Left lung (tissue), 10 donors: ENCODE results near the gene ST6GAL1. TPM values are rescaled to one million over a fixed set of nuclear protein-coding genes. Genes with fewer than 3 reads are reported as not detected.
"Not testable (repeated sequence)": the region's sequence is repeated elsewhere in the genome, so short reads cannot be mapped to it uniquely, and the experiment has no call there.

Experiments
- ATAC-seq: fragments of 200-7000 bp; cut with Tn5 transposase; one replicate; pipeline ENCODE4 v1.9.1; 2020; ENCODE audit warnings: moderate library complexity
- DNase-seq, 4 donors: peaks; one replicate each; pipeline ENCODE4 v3.0.0-alpha.2; 2013 to 2020
- H3K27ac ChIP-seq, 2 donors: fragments of 200-600 bp; sonication (generic) in 1 of 2; one replicate each; pipeline versions ENCODE4 v1.5.0 to v1.8.0; 2020 to 2021
- H3K27me3 ChIP-seq, 2 donors: fragments of 200-600 bp; sonication (generic) in 1 of 2; one replicate each; pipeline versions ENCODE4 v1.5.0 to v1.8.0; 2020 to 2021
- H3K36me3 ChIP-seq, 2 donors: fragments of 200-600 bp; sonication (generic) in 1 of 2; one replicate each; pipeline versions ENCODE4 v1.5.0 to v1.8.0; 2020 to 2021
- H3K4me1 ChIP-seq, 2 donors: fragments of 200-600 bp; one replicate each; pipeline ENCODE4 v1.8.0; 2021
- H3K4me3 ChIP-seq, 2 donors: fragments of 200-600 bp; sonication (generic) in 1 of 2; one replicate each; pipeline versions ENCODE4 v1.5.0 to v1.8.0; 2020 to 2021; ENCODE audit warnings: mild to moderate bottlenecking in 1 of 2
- H3K9me3 ChIP-seq, 2 donors: fragments of 200-600 bp; sonication (generic) in 1 of 2; one replicate each; pipeline versions ENCODE4 v1.5.0 to v1.8.0; 2020 to 2021
- intact Hi-C, 2 donors: fragments of 100-400 bp; cut with DNase I; formaldehyde crosslinking; loops; one replicate each; pipeline versions ENCODE4 v1.11.2 to v1.14.2; 2022
- polyA plus RNA-seq, 6 donors: library from polyadenylated mRNA; unstranded; fragments of 120-200 nt; gene quantifications; one replicate each; pipeline ENCODE4 v1.2.1, GENCODE V29; 2013; ENCODE audit not compliant: insufficient read length in 6 of 6
- total RNA-seq, 2 donors: library from RNA; stranded (reverse); fragmentation: NEBNext Ultra II Directional; extraction: Animal tissue kit (Norgen Biotek cat#: 25700); gene quantifications; one replicate each; pipeline ENCODE4 v1.2.1, GENCODE V29; 2021
- TF ChIP-seq, protein P1 (sequence below), 2 donors: fragments of 200-600 bp; sonication (generic) in 1 of 2; IDR thresholded peaks; one replicate each; pipeline versions ENCODE4 v1.5.0 to v1.8.0; 2021; ENCODE audit warnings: antibody characterized with exemption in 2 of 2
- donor health status: DM: no; HTN: yes; CAD: no.
- donor health status: DM: no; HTN: no; CAD: no.

ST6GAL1 gene
- total and polyA plus RNA-seq, 8 donors, result 45.5 to 132 (median 56.2) TPM

DNA sequence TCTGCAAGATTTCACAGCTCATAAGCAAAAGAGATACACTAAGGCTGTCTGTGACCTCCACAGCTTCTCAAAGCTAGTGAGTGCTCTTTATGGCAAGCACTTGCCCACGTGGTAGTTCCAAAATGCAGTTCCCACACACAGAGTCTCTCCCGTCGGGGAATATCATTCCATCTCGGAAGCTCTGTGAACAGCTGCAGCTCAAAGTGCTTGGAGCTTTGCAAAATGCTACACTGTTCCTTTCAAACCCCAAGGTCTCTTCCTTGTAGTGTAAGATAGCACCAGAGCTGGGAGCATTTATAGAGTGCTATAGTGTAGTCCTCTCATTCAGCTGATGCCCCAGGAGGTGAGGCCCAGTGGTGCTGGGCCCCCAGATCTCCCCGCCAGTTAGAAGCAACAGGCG is 36.1 kb downstream of the ST6GAL1 start:
- ATAC-seq (no peak), DNase-seq (no peak)
- H3K4me1 ChIP-seq, result peaks cover 0 to 39% of the 10 kb centered on the region in 2 donors
- H3K27ac ChIP-seq, result peak overlapping the region in 1 of 2 donors; percentile 23
- no peak overlapping the region for H3K4me3 ChIP-seq
- H3K27me3 ChIP-seq, result no peaks in the 10 kb centered on the region
- H3K9me3 ChIP-seq, result no peaks in the 10 kb centered on the region
- TF ChIP-seq, protein P1, sequence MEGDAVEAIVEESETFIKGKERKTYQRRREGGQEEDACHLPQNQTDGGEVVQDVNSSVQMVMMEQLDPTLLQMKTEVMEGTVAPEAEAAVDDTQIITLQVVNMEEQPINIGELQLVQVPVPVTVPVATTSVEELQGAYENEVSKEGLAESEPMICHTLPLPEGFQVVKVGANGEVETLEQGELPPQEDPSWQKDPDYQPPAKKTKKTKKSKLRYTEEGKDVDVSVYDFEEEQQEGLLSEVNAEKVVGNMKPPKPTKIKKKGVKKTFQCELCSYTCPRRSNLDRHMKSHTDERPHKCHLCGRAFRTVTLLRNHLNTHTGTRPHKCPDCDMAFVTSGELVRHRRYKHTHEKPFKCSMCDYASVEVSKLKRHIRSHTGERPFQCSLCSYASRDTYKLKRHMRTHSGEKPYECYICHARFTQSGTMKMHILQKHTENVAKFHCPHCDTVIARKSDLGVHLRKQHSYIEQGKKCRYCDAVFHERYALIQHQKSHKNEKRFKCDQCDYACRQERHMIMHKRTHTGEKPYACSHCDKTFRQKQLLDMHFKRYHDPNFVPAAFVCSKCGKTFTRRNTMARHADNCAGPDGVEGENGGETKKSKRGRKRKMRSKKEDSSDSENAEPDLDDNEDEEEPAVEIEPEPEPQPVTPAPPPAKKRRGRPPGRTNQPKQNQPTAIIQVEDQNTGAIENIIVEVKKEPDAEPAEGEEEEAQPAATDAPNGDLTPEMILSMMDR (IDR thresholded peaks at IDR 0.05), result no peak
- intact Hi-C loops, result no loop called here
- H3K36me3 ChIP-seq, result peaks cover 0 to 39% of the 10 kb centered on the region in 2 donors

DNA sequence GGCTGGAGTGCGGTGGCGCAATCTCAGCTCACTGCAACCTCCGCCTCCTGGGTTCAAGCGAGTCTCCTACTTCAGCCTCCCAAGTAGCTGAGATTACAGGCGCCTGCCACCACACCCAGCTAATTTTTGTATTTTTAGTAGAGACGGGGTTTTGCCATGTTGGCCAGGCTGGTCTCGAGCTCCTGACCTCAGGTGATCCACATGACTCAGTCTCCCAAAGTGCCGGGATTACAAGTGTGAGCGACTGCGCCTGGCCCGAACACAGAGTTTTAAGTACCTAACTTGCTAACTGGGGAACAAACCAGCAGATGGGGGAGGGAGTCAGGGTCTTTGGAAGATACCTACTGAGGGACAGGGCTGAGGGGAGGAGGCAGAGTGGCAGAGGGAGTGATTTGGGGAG is 36.9 kb downstream of the ST6GAL1 start:
- H3K27me3 ChIP-seq, intact Hi-C loops, H3K4me3 ChIP-seq, ATAC-seq, H3K9me3 ChIP-seq, DNase-seq: not testable (repeated sequence)
- H3K27ac ChIP-seq, result peak overlapping the region in 1 of 2 donors; percentile 48
- peaks cover 0 to 42% of the 10 kb centered on the region in 2 donors for H3K4me1 ChIP-seq
- peaks cover 0 to 41% of the 10 kb centered on the region in 2 donors for H3K36me3 ChIP-seq

DNA sequence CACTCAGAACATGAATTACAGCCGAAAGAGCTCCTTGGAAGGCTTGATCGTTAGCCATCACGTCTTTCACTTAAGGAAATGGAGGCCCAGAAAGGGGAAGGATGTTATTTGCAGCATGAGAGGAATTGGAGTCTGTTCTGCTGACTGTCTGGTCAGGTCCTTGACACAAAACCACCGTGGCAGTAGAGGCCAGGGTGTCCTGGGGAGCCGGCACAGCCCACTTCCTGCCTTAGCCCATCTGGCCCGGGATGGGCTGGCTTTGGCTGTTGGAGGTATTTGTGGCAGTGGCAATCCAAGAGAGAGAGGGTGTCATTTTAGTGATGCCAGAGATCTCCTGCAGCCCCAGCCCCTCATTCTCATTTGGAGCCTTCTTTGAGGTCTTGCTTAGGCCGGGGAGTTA is 37.4 kb downstream of the ST6GAL1 start:
- Histone ChIP-seq H3K27me3 (no peaks in the 10 kb centered on the region), H3K27ac (peak overlapping the region; percentile 13 to 48), H3K36me3 (peaks cover 0 to 45% of the 10 kb centered on the region in 2 donors), H3K4me3 (no peak overlapping the region), H3K4me1 (peaks cover 0 to 42% of the 10 kb centered on the region in 2 donors), H3K9me3 (no peaks in the 10 kb centered on the region)
- no peak for DNase-seq
- peak; percentile 13 for ATAC-seq
- intact Hi-C loops, result no loop called here
- TF ChIP-seq, protein P1 (IDR thresholded peaks at IDR 0.05), result no peak

DNA sequence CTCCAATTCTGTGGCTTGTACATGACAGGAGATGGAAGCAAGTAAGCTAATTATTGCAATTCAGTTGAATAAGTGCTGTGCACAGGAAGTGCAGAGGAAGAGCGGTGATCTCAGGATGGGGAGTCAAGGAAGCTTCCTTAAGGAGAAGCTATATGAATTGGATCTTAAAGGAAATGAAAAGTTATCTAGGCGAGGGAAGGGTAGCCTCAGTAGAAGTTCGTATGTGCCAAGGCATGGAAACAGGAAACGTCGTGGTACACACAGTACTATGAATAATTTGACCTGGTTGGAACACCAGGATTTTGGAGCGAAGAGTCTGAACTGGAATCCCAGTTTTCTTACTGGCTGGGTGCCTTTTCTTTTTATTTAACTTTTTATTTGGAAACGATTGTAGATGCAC is 39.3 kb downstream of the ST6GAL1 start:
- no peak for DNase-seq
- no peak for ATAC-seq
- intact Hi-C loops, result no loop called here
- H3K36me3 ChIP-seq, result peaks cover 0 to 48% of the 10 kb centered on the region in 2 donors
- H3K9me3 ChIP-seq, result no peaks in the 10 kb centered on the region
- TF ChIP-seq, protein P1 (IDR thresholded peaks at IDR 0.05), result no peak
- peak overlapping the region in 1 of 2 donors; percentile 34 for H3K27ac ChIP-seq
- peaks cover 0 to 42% of the 10 kb centered on the region in 2 donors for H3K4me1 ChIP-seq
- H3K27me3 ChIP-seq, result no peaks in the 10 kb centered on the region
- no peak overlapping the region for H3K4me3 ChIP-seq

DNA sequence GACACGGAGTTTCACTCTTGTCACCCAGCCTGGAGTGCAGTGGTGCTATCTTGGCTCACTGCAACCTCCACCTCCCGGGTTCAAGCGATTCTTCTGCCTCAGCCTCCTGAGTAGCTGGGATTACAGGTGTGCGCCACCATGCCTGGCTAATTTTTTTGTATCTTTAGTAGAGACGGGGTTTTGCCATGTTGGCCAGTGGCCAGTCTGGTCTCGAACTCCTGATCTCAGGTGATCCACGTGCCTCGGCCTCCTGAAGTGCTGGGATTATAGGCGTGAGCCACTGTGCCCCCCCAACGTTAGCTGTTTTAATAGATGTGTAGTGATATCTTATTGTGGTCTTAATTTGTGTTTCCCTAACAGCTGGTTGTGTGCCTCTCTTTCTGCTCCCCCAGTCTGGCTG is 40.8 kb downstream of the ST6GAL1 start:
- H3K27me3 ChIP-seq, ATAC-seq, intact Hi-C loops, H3K9me3 ChIP-seq, DNase-seq, H3K4me3 ChIP-seq: not testable (repeated sequence)
- Histone ChIP-seq H3K27ac (peak overlapping the region in 1 of 2 donors; percentile 68), H3K36me3 (peaks cover 0 to 47% of the 10 kb centered on the region in 2 donors), H3K4me1 (peaks cover 0 to 33% of the 10 kb centered on the region in 2 donors)

DNA sequence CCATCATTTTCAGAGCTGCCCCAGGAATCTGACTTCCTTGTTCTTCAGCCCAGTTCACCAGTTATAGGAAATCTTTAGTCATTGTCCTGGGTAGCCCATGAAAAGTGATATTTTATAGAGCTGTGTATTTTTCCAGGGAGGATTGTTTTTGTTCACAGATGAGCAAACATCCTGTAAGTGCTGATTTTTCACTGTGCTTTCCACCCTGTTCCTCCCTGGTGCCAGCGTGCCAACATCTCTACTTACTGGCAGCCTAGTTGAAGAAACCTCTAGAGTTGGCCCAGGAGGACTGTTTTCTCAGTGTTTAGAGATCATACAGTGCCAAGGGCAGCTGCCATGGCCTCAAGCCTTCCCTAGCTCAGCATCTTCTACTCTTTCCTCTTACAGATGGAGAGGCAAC is 41.3 kb downstream of the ST6GAL1 start:
- TF ChIP-seq, protein P1 (IDR thresholded peaks at IDR 0.05), result no peak
- intact Hi-C loops, result no loop called here
- Histone ChIP-seq H3K9me3 (no peaks in the 10 kb centered on the region), H3K4me1 (peaks cover 0 to 33% of the 10 kb centered on the region in 2 donors), H3K36me3 (peaks cover 0 to 42% of the 10 kb centered on the region in 2 donors), H3K27me3 (no peaks in the 10 kb centered on the region), H3K4me3 (no peak overlapping the region), H3K27ac (peak overlapping the region in 1 of 2 donors; percentile 68)
- DNase-seq (no peak), ATAC-seq (peak; percentile 21)
